GM23338 (cell line): ENCODE results near the gene ANKUB1.

Experiments used
- CREB1 ChIP-seq: fragments of 250-450 bp; sonication (Bioruptor Pico); IDR thresholded peaks from 2 replicates; pipeline ENCODE4 v1.5.0; 2020; ENCODE audit warnings: low read depth, mild to moderate bottlenecking, moderate library complexity
- CTCF ChIP-seq, 2 experiments: fragments of 200-600 bp in 1 of 2; sonication (generic) in 1 of 2; conservative IDR thresholded peaks; 2 replicates each; pipeline versions ENCODE4 v1.5.1 to v1.6.1; 2016 to 2017; ENCODE audit warnings: antibody characterized with exemption in 2 of 2, low read depth in 2 of 2, mild to moderate bottlenecking in 2 of 2, moderate library complexity in 1 of 2
- EZH2 ChIP-seq: fragments of 200-600 bp; sonication (generic); IDR thresholded peaks from one replicate; pipeline ENCODE4 v1.8.0; 2017; ENCODE audit warnings: antibody characterized with exemption, mild to moderate bottlenecking, low read depth; ENCODE audit not compliant: unreplicated experiment
- EZH2phosphoT487 ChIP-seq: fragments of 200-600 bp; sonication (generic); IDR thresholded peaks from one replicate; pipeline ENCODE4 v1.8.1; 2018; ENCODE audit warnings: antibody characterized with exemption; ENCODE audit not compliant: unreplicated experiment
- NANOG ChIP-seq: IDR thresholded peaks from 2 replicates; pipeline ENCODE4 v1.6.1; 2016; ENCODE audit warnings: antibody characterized with exemption, borderline replicate concordance
- POLR2AphosphoS5 ChIP-seq: IDR thresholded peaks from 2 replicates; pipeline ENCODE4 v1.6.1; 2016; ENCODE audit warnings: antibody characterized with exemption, low read depth
- REST ChIP-seq: IDR thresholded peaks from one replicate; pipeline ENCODE4 v1.6.1; 2018; ENCODE audit warnings: antibody characterized with exemption; ENCODE audit not compliant: unreplicated experiment
- TF ChIP-seq, protein P1 (sequence below): IDR thresholded peaks from 2 replicates; pipeline ENCODE4 v1.6.1; 2016; ENCODE audit warnings: antibody characterized with exemption

GRCh38 chr3:149723781-149724180 is 68.6 kb downstream of the ANKUB1 start:
- TF ChIP-seq CTCF (conservative IDR thresholded peaks at IDR 0.05; ENCODE audit: low read depth in 2 of 2) (no peak), POLR2AphosphoS5 (no peak), NANOG (no peak), REST (no peak), EZH2 (no peak), CREB1 (CRISPR knock-in tag) (no peak), EZH2phosphoT487 (no peak)
- TF ChIP-seq, protein P1, sequence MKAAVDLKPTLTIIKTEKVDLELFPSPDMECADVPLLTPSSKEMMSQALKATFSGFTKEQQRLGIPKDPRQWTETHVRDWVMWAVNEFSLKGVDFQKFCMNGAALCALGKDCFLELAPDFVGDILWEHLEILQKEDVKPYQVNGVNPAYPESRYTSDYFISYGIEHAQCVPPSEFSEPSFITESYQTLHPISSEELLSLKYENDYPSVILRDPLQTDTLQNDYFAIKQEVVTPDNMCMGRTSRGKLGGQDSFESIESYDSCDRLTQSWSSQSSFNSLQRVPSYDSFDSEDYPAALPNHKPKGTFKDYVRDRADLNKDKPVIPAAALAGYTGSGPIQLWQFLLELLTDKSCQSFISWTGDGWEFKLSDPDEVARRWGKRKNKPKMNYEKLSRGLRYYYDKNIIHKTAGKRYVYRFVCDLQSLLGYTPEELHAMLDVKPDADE, result no peak
